Activated naive CD4-positive, alpha-beta T cell treated with anti-CD3 and anti-CD28 coated beads, Interleukin-2, amount 50 U/mL, for 72 hours (primary cell): ENCODE results near the gene SLC39A3. TPM values are rescaled to one million over a fixed set of nuclear protein-coding genes. Genes with fewer than 3 reads are reported as not detected.

ENCODE experiments used
- ATAC-seq, 2 donors: fragments of 150-1000 bp; cut with Tn5 transposase; 2 replicates each; pipeline ENCODE4 v1.10.0; 2021; ENCODE audit warnings: mild to moderate bottlenecking in 2 of 2, moderate library complexity in 2 of 2
- DNase-seq, 2 donors: peaks; one replicate each; pipeline ENCODE4 v3.0.0; 2021 to 2022; ENCODE audit warnings: low spot score in 2 of 2
- H3K27ac Mint-ChIP-seq, 2 donors: one replicate each; pipeline ENCODE4 v1.8.0; 2022; ENCODE audit warnings: mild to moderate bottlenecking in 2 of 2, mixed read lengths in 2 of 2
- H3K36me3 Mint-ChIP-seq, 2 donors: one replicate each; pipeline ENCODE4 v1.8.0; 2022; ENCODE audit warnings: mixed read lengths in 2 of 2
- H3K9me3 Mint-ChIP-seq, 2 donors: one replicate each; pipeline ENCODE4 v1.8.0; 2022; ENCODE audit warnings: mixed read lengths in 2 of 2
- total RNA-seq, 2 donors: library from RNA; stranded (reverse); gene quantifications; one replicate each; pipeline ENCODE4 v1.2.3, GENCODE V29; 2022

The SLC39A3 gene
- total RNA-seq, 2 donors from 2014 or later = 24.8 to 27.3 TPM

GRCh38 chr19:2758601-2759313, 18.9 kb upstream of the SLC39A3 start:
- no peak for ATAC-seq
- no peak overlapping the region for H3K27ac Mint-ChIP-seq
- H3K36me3 Mint-ChIP-seq = no peaks in the 10 kb centered on the region
- no peak for DNase-seq
- H3K9me3 Mint-ChIP-seq = no peaks in the 10 kb centered on the region

DNA sequence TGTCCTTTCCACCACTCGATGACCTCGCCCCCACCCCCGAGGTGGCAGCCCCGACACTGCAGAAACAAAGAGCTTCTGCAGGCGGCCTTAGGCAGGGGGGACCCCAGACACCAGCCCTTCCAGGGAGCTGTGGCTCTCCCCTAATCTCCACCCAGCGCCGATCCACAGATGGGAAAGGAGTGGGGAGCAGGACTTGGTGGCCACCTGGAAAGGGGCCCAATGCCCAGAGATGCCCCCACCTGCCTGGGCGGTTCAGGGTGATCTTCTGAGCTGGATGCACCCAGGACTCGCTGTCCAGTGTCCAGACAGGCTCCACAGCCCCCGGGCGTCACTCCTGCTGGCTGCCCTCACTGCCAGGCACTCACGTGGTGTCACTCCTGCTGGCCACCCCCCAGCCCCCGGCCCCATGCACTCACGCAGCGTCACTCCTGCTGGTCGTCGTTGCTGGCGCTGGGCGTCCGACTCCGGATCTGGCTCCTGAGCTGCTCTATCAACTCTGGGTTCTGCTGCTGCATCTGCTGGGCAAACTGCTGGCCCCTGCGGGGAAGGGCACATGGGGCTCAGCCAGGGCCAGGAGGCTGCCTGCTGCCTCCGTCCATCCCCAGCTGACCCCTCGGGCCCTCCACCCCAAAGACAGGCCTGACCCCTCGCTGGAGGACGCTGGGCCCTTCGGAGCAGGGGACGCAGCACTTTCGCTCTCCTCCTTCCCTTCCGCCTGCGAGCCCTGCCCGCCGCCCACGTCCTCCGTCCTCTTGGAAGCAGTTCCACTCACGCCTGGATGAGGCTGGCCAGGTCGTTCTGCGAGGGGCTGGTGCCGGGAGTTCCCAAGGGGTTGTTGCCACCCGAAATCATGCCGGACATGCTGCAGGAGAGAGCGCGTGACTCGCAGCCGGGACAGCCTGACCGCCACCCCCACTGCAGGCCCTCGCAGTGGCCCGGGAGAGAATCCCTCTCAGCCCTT, 17.4 kb upstream of the SLC39A3 start:
- H3K36me3 Mint-ChIP-seq = no peaks in the 10 kb centered on the region
- no peak for ATAC-seq

GRCh38 chr19:2756477-2756876, 16.7 kb upstream of the SLC39A3 start:
- H3K36me3 Mint-ChIP-seq = no peaks in the 10 kb centered on the region
- no peak for ATAC-seq
- no peak for DNase-seq
- no peak overlapping the region for H3K27ac Mint-ChIP-seq
- no peaks in the 10 kb centered on the region for H3K9me3 Mint-ChIP-seq

More for the DNA sequence above, 17.4 kb upstream of the SLC39A3 start:
- Mint-ChIP-seq H3K9me3 (no peaks in the 10 kb centered on the region), H3K27ac (no peak overlapping the region)
- DNase-seq = no peak

- ATAC-seq (no peak), DNase-seq (no peak)
- Mint-ChIP-seq H3K9me3 (no peaks in the 10 kb centered on the region), H3K27ac (peak overlapping the region in 1 of 2 donors; percentile 47), H3K36me3 (no peaks in the 10 kb centered on the region)
Measured at GRCh38 chr19:2755811-2756210, 16.0 kb upstream of the SLC39A3 start.

GRCh38 chr19:2755448-2755705, 15.6 kb upstream of the SLC39A3 start:
- no peak for ATAC-seq
- no peak for DNase-seq
- H3K36me3 Mint-ChIP-seq = no peaks in the 10 kb centered on the region

DNA sequence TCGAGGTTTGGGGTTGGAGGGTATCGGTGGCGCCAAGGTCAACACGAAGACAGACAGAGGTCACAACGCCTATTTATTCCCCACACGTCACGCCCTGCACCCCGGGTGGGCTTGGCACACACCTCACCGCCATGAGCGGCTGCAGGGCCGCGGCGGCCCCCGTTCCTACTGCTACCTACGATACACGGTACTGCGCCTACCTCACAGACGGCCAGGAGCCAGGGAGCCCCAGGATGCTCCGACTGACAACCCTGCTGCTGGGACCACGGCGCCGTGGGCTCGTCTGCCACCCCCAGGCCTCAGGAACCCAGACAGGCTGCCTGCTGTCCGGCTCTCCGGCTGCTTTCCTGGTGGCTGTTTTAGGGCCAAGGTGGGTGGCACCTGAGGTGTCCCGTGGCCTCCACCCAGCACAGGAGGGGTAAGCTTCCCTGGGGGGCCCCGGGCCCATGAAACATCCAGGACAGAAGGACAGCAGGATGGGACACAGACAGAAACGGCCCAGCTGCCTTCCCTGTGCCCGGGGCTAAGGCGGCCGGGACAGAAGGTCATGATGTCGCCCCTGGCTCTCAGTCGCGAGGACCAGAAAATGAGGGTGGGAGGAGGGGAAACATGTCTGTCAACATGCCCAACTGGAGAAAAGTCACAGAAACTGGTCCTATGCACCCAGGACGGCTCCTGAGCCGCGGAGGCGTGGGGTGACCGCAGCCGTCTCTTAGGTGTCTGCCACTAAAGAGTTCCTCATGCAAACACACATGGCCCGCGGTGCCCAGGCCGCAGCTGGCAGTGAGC, 15.0 kb upstream of the SLC39A3 start:
- Mint-ChIP-seq H3K36me3 (no peaks in the 10 kb centered on the region), H3K27ac (no peak overlapping the region), H3K9me3 (no peaks in the 10 kb centered on the region)
- DNase-seq (no peak), ATAC-seq (no peak)

More at GRCh38 chr19:2755448-2755705, 15.6 kb upstream of the SLC39A3 start:
- H3K9me3 Mint-ChIP-seq = no peaks in the 10 kb centered on the region
- peak overlapping the region in 1 of 2 donors; percentile 47 for H3K27ac Mint-ChIP-seq

DNA sequence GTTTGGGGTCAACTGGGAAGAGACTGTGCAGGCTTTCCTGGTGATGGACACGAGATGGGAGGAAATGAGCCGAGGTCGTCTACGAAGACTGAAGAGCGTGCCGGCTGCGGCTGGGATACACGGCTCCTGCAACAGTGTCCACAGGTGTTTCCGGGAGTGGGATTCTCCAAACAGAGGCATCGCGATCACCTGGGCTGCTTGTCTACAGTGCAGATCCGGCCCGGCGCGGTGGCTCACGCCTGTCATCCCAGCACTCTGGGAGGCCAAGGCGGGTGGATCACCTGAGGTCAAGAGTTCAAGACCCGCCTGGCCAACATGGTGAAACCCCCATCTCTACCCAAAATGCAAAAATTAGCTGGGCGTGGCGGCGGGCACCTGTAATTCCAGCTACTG, 11.6 kb upstream of the SLC39A3 start:
- no peak overlapping the region for H3K27ac Mint-ChIP-seq
- no peaks in the 10 kb centered on the region for H3K36me3 Mint-ChIP-seq
- H3K9me3 Mint-ChIP-seq = no peaks in the 10 kb centered on the region
- DNase-seq (no peak), ATAC-seq (no peak)

GRCh38 chr19:2750808-2751437, 11.1 kb upstream of the SLC39A3 start:
- Mint-ChIP-seq H3K36me3 (no peaks in the 10 kb centered on the region), H3K27ac (no peak overlapping the region), H3K9me3 (no peaks in the 10 kb centered on the region)
- no peak for ATAC-seq
- DNase-seq = no peak

GRCh38 chr19:2747349-2747748, 7.5 kb upstream of the SLC39A3 start:
- ATAC-seq (no peak), DNase-seq (no peak)
- H3K27ac Mint-ChIP-seq = no peak overlapping the region
- H3K36me3 Mint-ChIP-seq = no peaks in the 10 kb centered on the region
- no peaks in the 10 kb centered on the region for H3K9me3 Mint-ChIP-seq

DNA sequence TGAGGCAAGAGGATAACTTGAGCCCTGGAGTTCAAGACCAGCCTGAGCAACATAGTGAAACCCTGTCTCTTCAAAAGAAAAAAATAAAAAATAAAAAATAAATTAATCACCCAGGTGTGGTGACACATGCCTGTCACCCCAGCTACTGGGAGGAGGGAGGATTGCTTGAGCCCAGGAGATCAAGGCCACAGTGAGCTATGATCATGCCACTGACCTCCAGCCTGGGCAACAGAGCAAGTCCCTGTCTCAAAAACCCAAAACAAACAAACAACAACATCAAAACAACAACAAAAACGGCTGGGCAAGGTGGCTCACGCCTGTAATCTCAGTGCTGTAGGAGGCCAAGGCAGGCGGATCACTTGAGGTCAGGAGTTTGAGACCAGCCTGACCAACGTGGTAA, 4.3 kb upstream of the SLC39A3 start:
- Mint-ChIP-seq H3K27ac (no peak overlapping the region), H3K36me3 (peaks cover 0 to 4% of the 10 kb centered on the region in 2 donors), H3K9me3 (no peaks in the 10 kb centered on the region)
- ATAC-seq (no peak), DNase-seq (no peak)

DNA sequence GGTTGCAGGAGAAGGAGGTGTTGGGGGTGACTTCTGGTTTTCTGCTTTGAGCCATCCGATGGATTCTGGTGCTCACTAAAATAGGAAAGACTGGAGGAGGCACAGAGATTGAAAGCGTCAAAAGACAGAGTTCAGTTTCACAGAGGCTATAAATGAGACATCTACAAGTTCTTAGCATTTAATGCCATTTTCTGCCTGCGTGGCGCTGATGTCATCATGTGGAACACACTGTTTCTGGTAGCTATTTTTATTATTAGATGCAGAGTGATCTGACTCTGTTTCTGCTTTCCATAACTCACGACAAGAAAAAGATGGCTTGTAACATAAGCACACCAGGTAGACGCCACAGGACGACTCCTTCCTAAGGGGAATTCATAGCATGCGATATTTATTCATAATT, 3.3 kb upstream of the SLC39A3 start:
- Mint-ChIP-seq H3K36me3 (peaks cover 5 to 11% of the 10 kb centered on the region in 2 donors), H3K9me3 (no peaks in the 10 kb centered on the region)
- DNase-seq = no peak

DNA sequence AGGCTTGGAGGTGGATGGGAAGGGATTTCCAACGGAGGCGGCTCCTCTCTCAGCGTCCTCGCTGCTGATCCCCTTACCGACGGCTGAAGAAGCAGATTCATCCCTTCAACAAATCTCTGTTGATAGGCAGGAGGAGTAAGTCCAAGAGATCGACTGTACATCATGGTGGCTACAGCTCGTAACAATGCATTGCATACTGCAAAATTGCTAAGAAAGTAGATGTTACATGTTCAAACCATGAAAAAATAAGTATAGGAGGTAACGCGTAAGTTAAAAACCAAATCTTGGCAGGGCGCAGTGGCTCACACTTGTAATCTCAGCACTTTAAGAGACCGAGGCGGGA, 468 bp upstream of the SLC39A3 start:
- H3K36me3 Mint-ChIP-seq = peaks cover 16 to 24% of the 10 kb centered on the region in 2 donors
- no peaks in the 10 kb centered on the region for H3K9me3 Mint-ChIP-seq
- DNase-seq (no peak), ATAC-seq (no peak)
- H3K27ac Mint-ChIP-seq = no peak overlapping the region

More for the DNA sequence above, 3.3 kb upstream of the SLC39A3 start:
- ATAC-seq = no peak
- H3K27ac Mint-ChIP-seq = no peak overlapping the region

DNA sequence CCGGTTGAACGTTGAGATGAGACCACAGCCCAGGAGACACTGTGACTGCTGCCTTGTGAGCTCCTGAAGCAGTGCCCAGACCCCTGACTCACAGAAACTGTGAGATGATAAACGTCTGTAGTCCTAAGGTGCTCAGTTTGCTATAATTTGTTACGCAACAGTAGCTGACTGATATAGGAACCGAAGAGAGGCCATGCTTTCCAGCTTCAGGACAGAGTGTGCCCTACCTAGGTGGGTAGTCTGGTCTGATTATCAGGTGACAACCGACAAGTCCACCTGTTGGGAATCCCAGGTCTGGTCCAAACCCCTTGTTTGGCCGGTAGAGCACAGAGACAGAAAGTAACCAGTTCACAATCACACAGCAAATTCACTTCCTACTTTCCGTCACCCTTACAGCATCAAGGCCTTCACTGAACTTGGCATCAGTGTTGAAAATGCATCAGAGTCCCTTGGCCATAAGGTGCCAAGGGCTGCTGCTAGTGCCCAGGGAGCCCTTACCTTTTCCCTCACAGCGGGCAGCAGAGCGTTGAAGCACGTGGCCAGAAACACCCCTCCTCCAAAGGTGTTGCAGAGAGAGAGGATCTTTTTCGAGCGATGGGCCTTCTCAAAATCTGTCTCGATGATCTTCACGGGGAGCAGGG, 3.1 kb downstream of the SLC39A3 start:
- DNase-seq = no peak
- no peak for ATAC-seq
- Mint-ChIP-seq H3K36me3 (peaks cover 16 to 24% of the 10 kb centered on the region in 2 donors), H3K9me3 (no peaks in the 10 kb centered on the region), H3K27ac (peak overlapping the region in 1 of 2 donors; percentile 36)

- no peak overlapping the region for H3K27ac Mint-ChIP-seq
- no peaks in the 10 kb centered on the region for H3K9me3 Mint-ChIP-seq
- no peak for ATAC-seq
- H3K36me3 Mint-ChIP-seq = peaks cover 16 to 24% of the 10 kb centered on the region in 2 donors
- DNase-seq = no peak
Measured at GRCh38 chr19:2735374-2735773, 4.4 kb downstream of the SLC39A3 start.

- DNase-seq = no peak
- no peak for ATAC-seq
Measured at GRCh38 chr19:2734589-2735288, 5.1 kb downstream of the SLC39A3 start.

More at GRCh38 chr19:2734589-2735288, 5.1 kb downstream of the SLC39A3 start:
- no peaks in the 10 kb centered on the region for H3K9me3 Mint-ChIP-seq
- peaks cover 16 to 24% of the 10 kb centered on the region in 2 donors for H3K36me3 Mint-ChIP-seq
- no peak overlapping the region for H3K27ac Mint-ChIP-seq
